WTC11 (cell line): ENCODE results near the gene AMIGO3. TPM values are rescaled to one million over a fixed set of nuclear protein-coding genes. Genes with fewer than 3 reads are reported as not detected.

ENCODE experiments used
- ARID4B ChIP-seq: sonication (generic); formaldehyde crosslinking; IDR thresholded peaks from 2 replicates; pipeline ENCODE4 v1.8.0; 2023; ENCODE audit warnings: missing genetic modification reagents, mild to moderate bottlenecking, borderline replicate concordance
- CBFB ChIP-seq: sonication (generic); formaldehyde crosslinking; IDR thresholded peaks from 2 replicates; pipeline ENCODE4 v1.8.1; 2022; ENCODE audit warnings: mild to moderate bottlenecking, low read depth, missing genetic modification reagents
- CREB1 ChIP-seq: sonication (generic); formaldehyde crosslinking; IDR thresholded peaks from 2 replicates; pipeline ENCODE4 v1.8.0; 2023; ENCODE audit warnings: mild to moderate bottlenecking, missing genetic modification reagents
- E2F1 ChIP-seq: sonication (generic); formaldehyde crosslinking; IDR thresholded peaks from 2 replicates; pipeline ENCODE4 v1.8.0; 2022; ENCODE audit warnings: mild to moderate bottlenecking, missing genetic modification reagents
- ELF4 ChIP-seq: sonication (generic); formaldehyde crosslinking; IDR thresholded peaks from 2 replicates; pipeline ENCODE4 v1.8.1; 2022; ENCODE audit warnings: low read depth, mild to moderate bottlenecking, moderate library complexity, missing genetic modification reagents
- EMX1 ChIP-seq: fragments of 250-450 bp; sonication (Bioruptor Pico); IDR thresholded peaks from 2 replicates; pipeline ENCODE4 v1.8.0; 2021; ENCODE audit warnings: mild to moderate bottlenecking
- FOXJ3 ChIP-seq: sonication (generic); formaldehyde crosslinking; IDR thresholded peaks from 2 replicates; pipeline ENCODE4 v1.9.0; 2021; ENCODE audit warnings: missing genetic modification reagents, mild to moderate bottlenecking, borderline replicate concordance
- GABPB1 ChIP-seq: sonication (generic); formaldehyde crosslinking; IDR thresholded peaks from 2 replicates; pipeline ENCODE4 v1.8.1; 2023; ENCODE audit warnings: mild to moderate bottlenecking, missing genetic modification reagents
- GRHL2 ChIP-seq: fragments of 250-450 bp; sonication (Bioruptor Pico); IDR thresholded peaks from 2 replicates; pipeline ENCODE4 v1.8.0; 2022; ENCODE audit warnings: mild to moderate bottlenecking, moderate library complexity; ENCODE audit not compliant: insufficient replicate concordance, severe bottlenecking
- GTF2I ChIP-seq: fragments of 250-450 bp; sonication (Bioruptor Pico); conservative IDR thresholded peaks from 2 replicates; pipeline ENCODE4 v1.4.0; 2021; ENCODE audit warnings: mild to moderate bottlenecking
- IRF2 ChIP-seq: sonication (generic); formaldehyde crosslinking; IDR thresholded peaks from 2 replicates; pipeline ENCODE4 v1.8.0; 2022; ENCODE audit warnings: low read depth, missing genetic modification reagents, borderline replicate concordance
- JAZF1 ChIP-seq: fragments of 250-450 bp; sonication (Bioruptor Pico); IDR thresholded peaks from 2 replicates; pipeline ENCODE4 v1.9.0; 2021; ENCODE audit warnings: moderate library complexity, mild to moderate bottlenecking, inconsistent platforms
- JUN ChIP-seq: sonication (generic); formaldehyde crosslinking; IDR thresholded peaks from 2 replicates; pipeline ENCODE4 v1.8.0; 2023; ENCODE audit warnings: mild to moderate bottlenecking, missing genetic modification reagents
- KAT7 ChIP-seq: sonication (generic); formaldehyde crosslinking; IDR thresholded peaks from 2 replicates; pipeline ENCODE4 v1.8.1; 2023; ENCODE audit warnings: missing genetic modification reagents, mild to moderate bottlenecking, borderline replicate concordance
- MAX ChIP-seq: sonication (generic); formaldehyde crosslinking; IDR thresholded peaks from 2 replicates; pipeline ENCODE4 v1.8.0; 2022; ENCODE audit warnings: mild to moderate bottlenecking, missing genetic modification reagents
- MLX ChIP-seq: sonication (generic); formaldehyde crosslinking; IDR thresholded peaks from 2 replicates; pipeline ENCODE4 v1.8.1; 2023; ENCODE audit warnings: mild to moderate bottlenecking, missing genetic modification reagents, moderate library complexity
- NFE2L1 ChIP-seq: sonication (generic); formaldehyde crosslinking; IDR thresholded peaks from 2 replicates; pipeline ENCODE4 v1.8.1; 2023; ENCODE audit warnings: missing genetic modification reagents
- NFYB ChIP-seq: sonication (generic); formaldehyde crosslinking; conservative IDR thresholded peaks from 2 replicates; pipeline ENCODE4 v1.8.0; 2022; ENCODE audit warnings: low read depth, missing genetic modification reagents
- OVOL2 ChIP-seq: fragments of 250-450 bp; sonication (Bioruptor Pico); IDR thresholded peaks from 2 replicates; pipeline ENCODE4 v1.9.0; 2021; ENCODE audit warnings: mild to moderate bottlenecking, borderline replicate concordance
- RORB ChIP-seq: fragments of 250-450 bp; sonication (Bioruptor Pico); IDR thresholded peaks from 2 replicates; pipeline ENCODE4 v1.9.0; 2021; ENCODE audit warnings: mild to moderate bottlenecking
- SMAD3 ChIP-seq: sonication (generic); formaldehyde crosslinking; IDR thresholded peaks from 2 replicates; pipeline ENCODE4 v1.8.0; 2022; ENCODE audit warnings: missing genetic modification reagents, mild to moderate bottlenecking, borderline replicate concordance
- ZNF138 ChIP-seq: sonication (generic); formaldehyde crosslinking; conservative IDR thresholded peaks from 2 replicates; pipeline ENCODE4 v1.8.1; 2022; ENCODE audit warnings: mild to moderate bottlenecking, moderate library complexity, missing genetic modification reagents
- ZNF671 ChIP-seq: fragments of 250-450 bp; sonication (Bioruptor Pico); IDR thresholded peaks from 2 replicates; pipeline ENCODE4 v1.8.0; 2021; ENCODE audit warnings: mild to moderate bottlenecking
- total RNA-seq: library from RNA; stranded (reverse); gene quantifications from 3 replicates; pipeline ENCODE4 v1.2.3, GENCODE V29; 2021
- TF ChIP-seq, protein P1 (sequence below): sonication (generic); formaldehyde crosslinking; IDR thresholded peaks from 2 replicates; pipeline ENCODE4 v1.8.1; 2023; ENCODE audit warnings: mild to moderate bottlenecking, moderate library complexity, missing genetic modification reagents
- TF ChIP-seq, protein P2 (sequence below): sonication (generic); formaldehyde crosslinking; IDR thresholded peaks from 2 replicates; pipeline ENCODE4 v1.8.0; 2023; ENCODE audit warnings: missing genetic modification reagents
- TF ChIP-seq, protein P3 (sequence below): sonication (generic); formaldehyde crosslinking; IDR thresholded peaks from 2 replicates; pipeline ENCODE4 v1.8.0; 2022; ENCODE audit warnings: mild to moderate bottlenecking, missing genetic modification reagents
- TF ChIP-seq, protein P4 (sequence below): sonication (generic); formaldehyde crosslinking; IDR thresholded peaks from 2 replicates; pipeline ENCODE4 v1.8.1; 2022; ENCODE audit warnings: low read depth, missing genetic modification reagents, borderline replicate concordance

Gene AMIGO3
- total RNA-seq, 1 experiment from 2014 or later: 3.9 TPM

GRCh38 chr3:49689046-49689907 lies 30.2 kb downstream of the AMIGO3 start, which contains the start of the genes MST1 and RNF123 (continued):
- TF ChIP-seq ARID4B (peak; percentile 84; the same call in 1 of the 2 replicates), SMAD3 (CRISPR knock-in tag) (no peak), GRHL2 (CRISPR knock-in tag) (no peak), IRF2 (CRISPR knock-in tag) (0 out of 2 replicates have a peak, but pooled peaks have one; percentile 46), MLX (CRISPR knock-in tag) (no peak), GTF2I (CRISPR knock-in tag) (peak; percentile 42; the same call in 1 of the 2 replicates), ZNF138 (CRISPR knock-in tag) (no peak), E2F1 (CRISPR knock-in tag) (no peak), EMX1 (no peak), JUN (CRISPR knock-in tag) (no peak), KAT7 (no peak), FOXJ3 (no peak), NFE2L1 (CRISPR knock-in tag) (peak; percentile 75; the same call in 1 of the 2 replicates), JAZF1 (CRISPR knock-in tag) (no peak), RORB (no peak), ZNF671 (CRISPR knock-in tag) (no peak), ELF4 (CRISPR knock-in tag) (no peak), CBFB (CRISPR knock-in tag) (peak; percentile 95; the same call in 1 of the 2 replicates), CREB1 (CRISPR knock-in tag) (no peak), MAX (peak; percentile 74; the same call in 1 of the 2 replicates), NFYB (CRISPR knock-in tag) (no peak), OVOL2 (CRISPR knock-in tag) (no peak), GABPB1 (CRISPR knock-in tag) (peak; percentile 85)
- TF ChIP-seq, protein P1, sequence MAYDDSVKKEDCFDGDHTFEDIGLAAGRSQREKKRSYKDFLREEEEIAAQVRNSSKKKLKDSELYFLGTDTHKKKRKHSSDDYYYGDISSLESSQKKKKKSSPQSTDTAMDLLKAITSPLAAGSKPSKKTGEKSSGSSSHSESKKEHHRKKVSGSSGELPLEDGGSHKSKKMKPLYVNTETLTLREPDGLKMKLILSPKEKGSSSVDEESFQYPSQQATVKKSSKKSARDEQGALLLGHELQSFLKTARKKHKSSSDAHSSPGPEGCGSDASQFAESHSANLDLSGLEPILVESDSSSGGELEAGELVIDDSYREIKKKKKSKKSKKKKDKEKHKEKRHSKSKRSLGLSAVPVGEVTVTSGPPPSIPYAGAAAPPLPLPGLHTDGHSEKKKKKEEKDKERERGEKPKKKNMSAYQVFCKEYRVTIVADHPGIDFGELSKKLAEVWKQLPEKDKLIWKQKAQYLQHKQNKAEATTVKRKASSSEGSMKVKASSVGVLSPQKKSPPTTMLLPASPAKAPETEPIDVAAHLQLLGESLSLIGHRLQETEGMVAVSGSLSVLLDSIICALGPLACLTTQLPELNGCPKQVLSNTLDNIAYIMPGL: peak; percentile 62; the same call in 1 of the 2 replicates
- TF ChIP-seq, protein P2, sequence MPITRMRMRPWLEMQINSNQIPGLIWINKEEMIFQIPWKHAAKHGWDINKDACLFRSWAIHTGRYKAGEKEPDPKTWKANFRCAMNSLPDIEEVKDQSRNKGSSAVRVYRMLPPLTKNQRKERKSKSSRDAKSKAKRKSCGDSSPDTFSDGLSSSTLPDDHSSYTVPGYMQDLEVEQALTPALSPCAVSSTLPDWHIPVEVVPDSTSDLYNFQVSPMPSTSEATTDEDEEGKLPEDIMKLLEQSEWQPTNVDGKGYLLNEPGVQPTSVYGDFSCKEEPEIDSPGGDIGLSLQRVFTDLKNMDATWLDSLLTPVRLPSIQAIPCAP (CRISPR knock-in tag): 0 out of 2 replicates have a peak, but pooled peaks have one; percentile 24
- TF ChIP-seq, protein P3, sequence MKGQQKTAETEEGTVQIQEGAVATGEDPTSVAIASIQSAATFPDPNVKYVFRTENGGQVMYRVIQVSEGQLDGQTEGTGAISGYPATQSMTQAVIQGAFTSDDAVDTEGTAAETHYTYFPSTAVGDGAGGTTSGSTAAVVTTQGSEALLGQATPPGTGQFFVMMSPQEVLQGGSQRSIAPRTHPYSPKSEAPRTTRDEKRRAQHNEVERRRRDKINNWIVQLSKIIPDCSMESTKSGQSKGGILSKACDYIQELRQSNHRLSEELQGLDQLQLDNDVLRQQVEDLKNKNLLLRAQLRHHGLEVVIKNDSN (CRISPR knock-in tag): no peak
- TF ChIP-seq, protein P4, sequence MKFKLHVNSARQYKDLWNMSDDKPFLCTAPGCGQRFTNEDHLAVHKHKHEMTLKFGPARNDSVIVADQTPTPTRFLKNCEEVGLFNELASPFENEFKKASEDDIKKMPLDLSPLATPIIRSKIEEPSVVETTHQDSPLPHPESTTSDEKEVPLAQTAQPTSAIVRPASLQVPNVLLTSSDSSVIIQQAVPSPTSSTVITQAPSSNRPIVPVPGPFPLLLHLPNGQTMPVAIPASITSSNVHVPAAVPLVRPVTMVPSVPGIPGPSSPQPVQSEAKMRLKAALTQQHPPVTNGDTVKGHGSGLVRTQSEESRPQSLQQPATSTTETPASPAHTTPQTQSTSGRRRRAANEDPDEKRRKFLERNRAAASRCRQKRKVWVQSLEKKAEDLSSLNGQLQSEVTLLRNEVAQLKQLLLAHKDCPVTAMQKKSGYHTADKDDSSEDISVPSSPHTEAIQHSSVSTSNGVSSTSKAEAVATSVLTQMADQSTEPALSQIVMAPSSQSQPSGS: no peak
